Measurements from ENCODE around the gene ERP44.
"Not testable (repeated sequence)": the region's sequence is repeated elsewhere in the genome, so short reads cannot be mapped to it uniquely, and the experiment has no call there.

The ERP44 gene

DNA sequence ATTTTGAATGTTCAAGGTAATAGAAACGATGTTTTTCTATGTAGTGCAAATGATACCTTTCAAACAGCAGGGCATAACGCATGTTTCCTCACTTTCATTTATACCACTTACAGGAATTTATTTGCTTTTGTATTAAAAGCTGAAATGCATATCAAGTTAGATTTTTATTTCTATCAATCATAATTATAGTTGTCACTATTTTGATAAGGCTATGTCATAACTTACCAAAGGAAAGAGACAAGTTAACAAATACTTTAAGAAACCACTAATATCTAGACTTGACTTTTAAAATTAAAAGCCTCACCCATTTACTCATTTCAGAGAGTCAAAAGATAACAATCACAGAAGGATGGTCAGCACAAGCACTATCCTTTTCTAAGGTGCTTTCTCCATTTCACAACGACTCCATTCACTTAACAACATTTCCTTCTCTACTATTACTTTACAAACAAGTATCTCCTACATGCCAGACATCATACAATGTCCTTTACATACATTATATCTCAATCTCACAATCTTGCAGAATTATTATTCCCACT is 12.6 kb downstream of the ERP44 start:
- Histone ChIP-seq H3K27me3 (ENCODE audit: insufficient read depth, low read length) (no peaks in the 10 kb centered on the region), H3K36me3 (ENCODE audit: insufficient read depth, low read length) (no peaks in the 10 kb centered on the region), H3K79me2 (ENCODE audit: control insufficient read depth, insufficient read depth, low read length, unreplicated experiment) (peaks cover 55% of the 10 kb centered on the region), H3K27ac (ENCODE audit: low read depth, low read length) (no peak overlapping the region), H3K4me1 (ENCODE audit: control insufficient read depth, insufficient read depth, low read length, unreplicated experiment) (peaks cover 35% of the 10 kb centered on the region), H2AFZ (ENCODE audit: low read length, unreplicated experiment) (no peak overlapping the region), H3K4me3 (ENCODE audit: low read depth, low read length) (no peak overlapping the region)

DNA sequence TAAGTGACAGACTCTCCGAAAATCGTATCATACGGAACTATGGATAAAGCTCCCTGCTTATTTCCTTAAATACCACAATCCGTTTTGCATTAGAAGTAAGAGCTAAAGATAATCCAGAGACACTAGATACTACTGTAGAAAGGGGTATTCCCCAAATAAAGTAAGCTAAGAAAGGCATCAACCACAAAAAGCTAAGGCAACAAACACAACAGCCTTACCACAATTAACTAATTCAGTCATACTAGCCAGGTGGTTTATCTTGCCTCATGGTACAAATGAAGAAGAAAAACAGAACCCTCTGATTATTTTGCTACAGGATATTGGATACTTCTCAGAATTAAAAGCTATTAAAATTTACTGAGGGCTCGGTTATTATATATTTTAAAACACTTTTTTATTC is 14.1 kb downstream of the ERP44 start:
- Histone ChIP-seq H3K36me3 (ENCODE audit: insufficient read depth, low read length) (no peaks in the 10 kb centered on the region), H3K79me2 (ENCODE audit: control insufficient read depth, insufficient read depth, low read length, unreplicated experiment) (peaks cover 58% of the 10 kb centered on the region), H2AFZ (ENCODE audit: low read length, unreplicated experiment) (no peak overlapping the region), H3K4me1 (ENCODE audit: control insufficient read depth, insufficient read depth, low read length, unreplicated experiment) (peaks cover 31% of the 10 kb centered on the region), H3K4me3 (ENCODE audit: low read depth, low read length) (no peak overlapping the region), H3K27me3 (ENCODE audit: insufficient read depth, low read length) (no peaks in the 10 kb centered on the region), H3K27ac (ENCODE audit: low read depth, low read length) (no peak overlapping the region)

DNA sequence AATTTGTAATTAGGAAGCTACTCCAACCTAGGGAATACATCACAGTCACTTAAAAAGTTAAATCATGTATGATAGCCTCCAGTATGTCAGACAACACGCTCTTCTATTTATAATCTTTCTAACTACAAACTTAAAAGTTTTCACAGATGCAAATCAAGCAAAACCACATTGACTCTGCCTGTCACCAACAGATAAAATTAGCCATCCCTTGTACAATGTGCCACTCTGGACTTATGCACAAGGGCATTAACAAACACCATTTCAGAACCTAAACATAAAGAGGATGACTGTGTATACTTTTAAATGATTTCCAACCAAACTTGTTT is 14.7 kb downstream of the ERP44 start:
- Histone ChIP-seq H3K27ac (ENCODE audit: low read depth, low read length) (no peak overlapping the region), H3K79me2 (ENCODE audit: control insufficient read depth, insufficient read depth, low read length, unreplicated experiment) (peaks cover 57% of the 10 kb centered on the region), H2AFZ (ENCODE audit: low read length, unreplicated experiment) (no peak overlapping the region), H3K36me3 (ENCODE audit: insufficient read depth, low read length) (no peaks in the 10 kb centered on the region), H3K4me1 (ENCODE audit: control insufficient read depth, insufficient read depth, low read length, unreplicated experiment) (peaks cover 30% of the 10 kb centered on the region), H3K27me3 (ENCODE audit: insufficient read depth, low read length) (no peaks in the 10 kb centered on the region), H3K4me3 (ENCODE audit: low read depth, low read length) (no peak overlapping the region)

DNA sequence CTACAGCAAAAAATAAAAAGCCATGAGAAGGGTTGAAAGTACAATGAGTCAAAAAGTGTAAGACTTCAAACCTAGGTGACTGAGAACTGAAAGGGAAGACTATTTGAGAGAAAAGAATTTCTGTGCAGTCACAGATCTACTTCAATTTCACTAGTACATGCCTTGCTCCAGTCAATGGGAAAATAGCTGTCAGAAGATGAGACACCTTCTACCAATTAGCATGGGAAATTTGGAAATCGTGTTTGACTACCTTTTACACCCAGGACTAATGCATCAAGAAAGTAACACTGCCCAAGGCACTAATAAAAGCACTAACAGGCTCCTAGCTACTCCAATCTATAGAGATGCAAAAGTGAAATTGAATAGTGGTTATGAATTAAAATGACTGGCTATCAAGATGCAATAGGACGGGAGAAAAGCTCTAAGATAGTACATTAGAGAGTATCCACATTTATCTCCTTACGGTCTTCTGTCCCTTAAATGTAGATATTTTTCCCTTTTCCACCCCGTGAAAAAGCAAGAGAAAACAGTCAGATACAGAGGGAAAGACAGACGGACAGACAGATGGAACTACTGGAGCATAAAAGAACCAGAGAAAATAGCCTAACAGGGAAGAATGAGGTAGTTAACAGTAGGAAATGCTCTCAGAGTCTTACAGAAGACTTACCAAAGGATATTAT is 15.2 kb downstream of the ERP44 start:
- peaks cover 52% of the 10 kb centered on the region for H3K79me2 ChIP-seq (ENCODE audit: control insufficient read depth, insufficient read depth, low read length, unreplicated experiment)

DNA sequence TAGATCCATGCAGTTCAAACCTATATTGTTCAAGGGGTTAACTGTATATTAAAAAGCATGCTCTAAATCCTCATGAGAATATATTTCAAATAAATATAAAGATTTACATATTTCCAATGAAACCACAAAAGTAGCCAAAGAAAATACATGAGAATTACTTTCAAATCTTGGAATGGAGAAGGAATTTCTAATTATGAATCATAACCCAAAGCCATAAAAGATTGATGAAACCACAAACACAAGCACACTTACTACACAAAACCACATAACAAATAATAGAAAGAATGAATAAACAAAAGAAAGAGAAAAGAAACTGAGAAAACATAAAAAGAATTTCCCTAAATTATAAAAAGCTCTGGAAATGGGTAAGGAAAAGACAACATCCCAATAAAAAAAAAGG is 16.0 kb downstream of the ERP44 start:
- Histone ChIP-seq H3K79me2 (ENCODE audit: control insufficient read depth, insufficient read depth, low read length, unreplicated experiment) (peaks cover 45% of the 10 kb centered on the region), H3K27ac (ENCODE audit: low read depth, low read length) (no peak overlapping the region), H3K36me3 (ENCODE audit: insufficient read depth, low read length) (no peaks in the 10 kb centered on the region), H3K4me3 (ENCODE audit: low read depth, low read length) (no peak overlapping the region), H3K4me1 (ENCODE audit: control insufficient read depth, insufficient read depth, low read length, unreplicated experiment) (peaks cover 25% of the 10 kb centered on the region), H2AFZ (ENCODE audit: low read length, unreplicated experiment) (no peak overlapping the region), H3K27me3 (ENCODE audit: insufficient read depth, low read length) (no peaks in the 10 kb centered on the region)

More for the DNA sequence above, 15.2 kb downstream of the ERP44 start:
- no peak overlapping the region for H3K27ac ChIP-seq (ENCODE audit: low read depth, low read length)
- no peaks in the 10 kb centered on the region for H3K36me3 ChIP-seq (ENCODE audit: insufficient read depth, low read length)
- H3K4me3 ChIP-seq (ENCODE audit: low read depth, low read length), result no peak overlapping the region
- no peak overlapping the region for H2AFZ ChIP-seq (ENCODE audit: low read length, unreplicated experiment)
- H3K4me1 ChIP-seq (ENCODE audit: control insufficient read depth, insufficient read depth, low read length, unreplicated experiment), result peaks cover 30% of the 10 kb centered on the region
- no peaks in the 10 kb centered on the region for H3K27me3 ChIP-seq (ENCODE audit: insufficient read depth, low read length)

DNA sequence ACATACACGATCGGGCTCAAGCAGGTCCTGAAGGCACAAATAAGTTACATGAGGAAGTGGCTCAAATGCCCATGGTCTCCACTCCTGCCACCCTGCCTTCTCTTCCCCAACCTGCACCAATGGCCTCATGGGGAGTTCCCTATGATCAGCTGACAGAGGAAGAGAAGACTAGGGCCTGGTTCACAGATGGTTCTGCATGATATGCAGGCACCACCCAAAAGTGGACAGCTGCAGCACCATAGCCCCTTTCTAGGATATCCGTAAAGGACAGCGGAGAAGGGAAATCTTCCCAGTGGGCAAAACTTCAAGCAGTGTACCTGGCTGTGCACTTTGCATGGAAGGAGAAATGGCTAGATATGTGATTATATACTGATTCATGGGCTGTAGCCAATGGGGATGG is 22.5 kb downstream of the ERP44 start:
- H3K79me2 ChIP-seq (ENCODE audit: control insufficient read depth, insufficient read depth, low read length, unreplicated experiment), result peaks cover 16% of the 10 kb centered on the region
- H3K27ac ChIP-seq (ENCODE audit: low read depth, low read length); H3K36me3 ChIP-seq (ENCODE audit: insufficient read depth, low read length); H3K4me1 ChIP-seq (ENCODE audit: control insufficient read depth, insufficient read depth, low read length, unreplicated experiment); H3K4me3 ChIP-seq (ENCODE audit: low read depth, low read length); H2AFZ ChIP-seq (ENCODE audit: low read length, unreplicated experiment); H3K27me3 ChIP-seq (ENCODE audit: insufficient read depth, low read length): not testable (repeated sequence)

DNA sequence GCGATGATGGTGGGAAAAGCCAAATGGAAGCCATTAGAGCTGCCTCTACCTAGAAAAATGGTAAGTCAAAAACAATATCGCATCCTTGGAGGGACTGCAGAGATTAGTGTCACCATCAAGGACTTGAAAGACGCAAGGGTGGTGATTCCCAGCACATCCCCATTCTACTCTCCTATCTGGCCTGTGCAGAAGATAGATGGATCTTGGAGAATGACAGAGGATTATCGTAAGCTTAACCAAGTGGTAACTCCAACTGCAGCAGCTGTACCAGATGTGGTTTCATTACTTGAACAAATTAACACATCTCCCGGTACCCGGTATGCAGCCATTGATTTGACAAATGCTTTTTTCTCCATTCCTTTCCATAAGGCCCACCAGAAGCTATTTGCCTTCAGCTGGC is 23.8 kb downstream of the ERP44 start:
- Histone ChIP-seq H3K27me3 (ENCODE audit: insufficient read depth, low read length) (no peaks in the 10 kb centered on the region), H3K27ac (ENCODE audit: low read depth, low read length) (no peak overlapping the region), H3K36me3 (ENCODE audit: insufficient read depth, low read length) (no peaks in the 10 kb centered on the region), H3K4me3 (ENCODE audit: low read depth, low read length) (no peak overlapping the region), H3K79me2 (ENCODE audit: control insufficient read depth, insufficient read depth, low read length, unreplicated experiment) (peaks cover 14% of the 10 kb centered on the region), H2AFZ (ENCODE audit: low read length, unreplicated experiment) (no peak overlapping the region), H3K4me1 (ENCODE audit: control insufficient read depth, insufficient read depth, low read length, unreplicated experiment) (peaks cover 8% of the 10 kb centered on the region)

DNA sequence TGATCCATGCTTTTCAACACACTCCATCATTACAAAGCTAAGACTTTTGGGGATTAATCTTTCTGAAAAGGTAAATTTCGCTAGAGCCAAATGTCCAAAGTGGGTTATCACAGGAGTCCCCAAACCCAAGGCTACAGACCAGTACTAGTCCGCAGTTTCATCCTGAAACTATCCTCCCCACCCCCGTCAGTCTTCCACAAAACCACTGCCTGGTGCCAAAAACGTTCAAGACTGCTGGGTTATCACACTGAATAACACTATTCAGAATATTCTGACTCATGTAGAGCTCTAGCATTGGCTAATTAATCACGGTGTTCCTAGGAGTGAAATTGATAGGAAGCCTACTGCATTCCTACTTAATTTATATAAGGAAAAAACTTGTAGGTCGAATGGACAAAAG is 24.7 kb downstream of the ERP44 start:
- Histone ChIP-seq H3K79me2 (ENCODE audit: control insufficient read depth, insufficient read depth, low read length, unreplicated experiment) (peaks cover 14% of the 10 kb centered on the region), H3K4me3 (ENCODE audit: low read depth, low read length) (no peak overlapping the region), H3K4me1 (ENCODE audit: control insufficient read depth, insufficient read depth, low read length, unreplicated experiment) (peaks cover 10% of the 10 kb centered on the region), H3K27me3 (ENCODE audit: insufficient read depth, low read length) (no peaks in the 10 kb centered on the region), H3K36me3 (ENCODE audit: insufficient read depth, low read length) (no peaks in the 10 kb centered on the region), H2AFZ (ENCODE audit: low read length, unreplicated experiment) (no peak overlapping the region), H3K27ac (ENCODE audit: low read depth, low read length) (no peak overlapping the region)

DNA sequence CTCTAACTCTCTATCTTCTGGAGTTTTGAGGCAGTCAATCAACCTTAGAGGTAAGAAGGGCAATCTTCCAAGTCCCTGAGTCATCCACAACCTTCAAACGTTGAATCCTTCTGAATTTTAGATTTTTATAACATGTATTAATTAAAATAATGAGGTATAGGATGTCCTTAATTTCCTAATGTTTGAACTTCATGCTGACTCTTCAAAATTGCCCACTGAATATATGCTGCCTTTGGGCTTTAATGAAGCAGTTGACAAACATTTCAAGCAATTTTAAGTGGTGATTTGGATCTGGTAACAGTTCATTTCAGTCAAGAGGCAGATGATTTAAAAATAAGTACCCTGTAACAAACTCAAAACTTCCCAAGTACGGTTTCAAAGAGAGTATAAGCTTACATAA is 26.0 kb downstream of the ERP44 start:
- H3K4me3 ChIP-seq (ENCODE audit: low read depth, low read length), result no peak overlapping the region
- H3K79me2 ChIP-seq (ENCODE audit: control insufficient read depth, insufficient read depth, low read length, unreplicated experiment), result peaks cover 14% of the 10 kb centered on the region
- H3K4me1 ChIP-seq (ENCODE audit: control insufficient read depth, insufficient read depth, low read length, unreplicated experiment), result peaks cover 10% of the 10 kb centered on the region
- no peaks in the 10 kb centered on the region for H3K36me3 ChIP-seq (ENCODE audit: insufficient read depth, low read length)
- no peak overlapping the region for H2AFZ ChIP-seq (ENCODE audit: low read length, unreplicated experiment)
- H3K27me3 ChIP-seq (ENCODE audit: insufficient read depth, low read length), result no peaks in the 10 kb centered on the region
- H3K27ac ChIP-seq (ENCODE audit: low read depth, low read length), result no peak overlapping the region

DNA sequence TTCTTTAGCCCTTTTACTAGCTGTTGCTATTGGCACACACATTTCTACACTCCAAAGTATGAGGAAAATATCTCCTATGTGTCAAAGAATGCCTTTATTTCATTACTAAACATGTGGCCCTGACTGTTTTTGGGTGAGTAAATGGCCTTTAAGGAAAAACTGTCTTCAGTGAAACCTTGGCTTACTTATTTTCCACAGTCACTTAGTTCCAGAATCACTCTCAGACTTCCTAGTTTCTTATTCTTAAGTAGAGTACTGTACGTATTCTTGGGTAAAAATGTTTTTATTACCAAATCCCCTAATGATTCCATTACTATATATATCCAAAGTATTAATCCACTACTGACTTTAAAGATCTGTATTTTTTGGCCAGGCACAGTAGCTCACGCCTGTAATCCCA is 27.5 kb downstream of the ERP44 start:
- H3K27me3 ChIP-seq (ENCODE audit: insufficient read depth, low read length), result no peaks in the 10 kb centered on the region
- H3K27ac ChIP-seq (ENCODE audit: low read depth, low read length), result no peak overlapping the region
- no peaks in the 10 kb centered on the region for H3K36me3 ChIP-seq (ENCODE audit: insufficient read depth, low read length)
- H3K4me3 ChIP-seq (ENCODE audit: low read depth, low read length), result no peak overlapping the region
- no peak overlapping the region for H2AFZ ChIP-seq (ENCODE audit: low read length, unreplicated experiment)
- peaks cover 17% of the 10 kb centered on the region for H3K4me1 ChIP-seq (ENCODE audit: control insufficient read depth, insufficient read depth, low read length, unreplicated experiment)
- peaks cover 15% of the 10 kb centered on the region for H3K79me2 ChIP-seq (ENCODE audit: control insufficient read depth, insufficient read depth, low read length, unreplicated experiment)

Measured in ACC112 (cell line).